Chondrocyte (in vitro differentiated cells): ENCODE measurements around the gene NBEA. TPM values are rescaled to one million over a fixed set of nuclear protein-coding genes. Genes with fewer than 3 reads are reported as not detected.

Experiments used
- DNase-seq: peaks from one replicate; pipeline ENCODE4 v3.0.0; 2021; ENCODE audit warnings: mixed read lengths, low spot score
- H3K27ac Mint-ChIP-seq: one replicate; pipeline ENCODE4 v1.8.0; 2021; ENCODE audit warnings: mild to moderate bottlenecking, moderate library complexity, mixed read lengths; ENCODE audit not compliant: unreplicated experiment
- H3K27me3 Mint-ChIP-seq: 2 replicates; pipeline ENCODE4 v1.8.0; 2021; ENCODE audit warnings: low read depth, mixed read lengths
- H3K36me3 Mint-ChIP-seq: 2 replicates; pipeline ENCODE4 v1.8.0; 2021; ENCODE audit warnings: low read depth, mixed read lengths
- H3K4me1 Mint-ChIP-seq: 2 replicates; pipeline ENCODE4 v1.8.0; 2021; ENCODE audit warnings: low read depth, mild to moderate bottlenecking, mixed read lengths
- H3K4me3 Mint-ChIP-seq: one replicate; pipeline ENCODE4 v1.8.0; 2021; ENCODE audit warnings: mild to moderate bottlenecking, moderate library complexity, mixed read lengths; ENCODE audit not compliant: unreplicated experiment
- H3K9me3 Mint-ChIP-seq: 2 replicates; pipeline ENCODE4 v1.8.0; 2021; ENCODE audit warnings: low read depth, mixed read lengths
- total RNA-seq: library from RNA; stranded (reverse); gene quantifications from 3 replicates; pipeline ENCODE4 v1.2.1, GENCODE V29; 2021
- TF ChIP-seq, protein P1 (sequence below): fragments of 200-600 bp; sonication (generic); IDR thresholded peaks from 2 replicates; pipeline ENCODE4 v1.5.0; 2021; ENCODE audit warnings: antibody characterized with exemption, mild to moderate bottlenecking, moderate library complexity

The NBEA gene
- total RNA-seq, 1 donor from 2014 or later = 4.9 TPM

DNA sequence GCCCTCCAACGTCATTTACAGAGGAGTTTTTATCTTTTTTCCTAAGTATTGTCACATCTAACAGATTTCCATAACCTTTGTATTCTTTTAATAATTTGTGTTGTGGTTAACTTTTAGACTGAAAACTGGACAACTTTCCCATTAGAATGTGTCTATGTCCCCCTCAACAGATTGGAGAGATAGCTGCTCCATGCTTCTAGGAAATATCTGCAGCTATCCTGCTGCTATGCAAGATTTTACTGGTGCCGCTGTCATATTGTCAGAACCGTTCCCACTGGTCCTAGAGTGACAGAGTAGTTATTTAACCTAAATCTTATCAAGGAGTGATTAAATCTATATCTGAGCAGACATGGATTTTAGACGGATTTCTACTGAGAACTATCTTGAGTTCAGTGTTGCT is 404.4 kb downstream of the NBEA start:
- Mint-ChIP-seq H3K9me3 (no peaks in the 10 kb centered on the region), H3K27me3 (no peaks in the 10 kb centered on the region), H3K4me3 (no peak overlapping the region), H3K27ac (no peak overlapping the region), H3K36me3 (no peaks in the 10 kb centered on the region), H3K4me1 (no peaks in the 10 kb centered on the region)
- TF ChIP-seq, protein P1, sequence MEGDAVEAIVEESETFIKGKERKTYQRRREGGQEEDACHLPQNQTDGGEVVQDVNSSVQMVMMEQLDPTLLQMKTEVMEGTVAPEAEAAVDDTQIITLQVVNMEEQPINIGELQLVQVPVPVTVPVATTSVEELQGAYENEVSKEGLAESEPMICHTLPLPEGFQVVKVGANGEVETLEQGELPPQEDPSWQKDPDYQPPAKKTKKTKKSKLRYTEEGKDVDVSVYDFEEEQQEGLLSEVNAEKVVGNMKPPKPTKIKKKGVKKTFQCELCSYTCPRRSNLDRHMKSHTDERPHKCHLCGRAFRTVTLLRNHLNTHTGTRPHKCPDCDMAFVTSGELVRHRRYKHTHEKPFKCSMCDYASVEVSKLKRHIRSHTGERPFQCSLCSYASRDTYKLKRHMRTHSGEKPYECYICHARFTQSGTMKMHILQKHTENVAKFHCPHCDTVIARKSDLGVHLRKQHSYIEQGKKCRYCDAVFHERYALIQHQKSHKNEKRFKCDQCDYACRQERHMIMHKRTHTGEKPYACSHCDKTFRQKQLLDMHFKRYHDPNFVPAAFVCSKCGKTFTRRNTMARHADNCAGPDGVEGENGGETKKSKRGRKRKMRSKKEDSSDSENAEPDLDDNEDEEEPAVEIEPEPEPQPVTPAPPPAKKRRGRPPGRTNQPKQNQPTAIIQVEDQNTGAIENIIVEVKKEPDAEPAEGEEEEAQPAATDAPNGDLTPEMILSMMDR = no peak
- DNase-seq = no peak

DNA sequence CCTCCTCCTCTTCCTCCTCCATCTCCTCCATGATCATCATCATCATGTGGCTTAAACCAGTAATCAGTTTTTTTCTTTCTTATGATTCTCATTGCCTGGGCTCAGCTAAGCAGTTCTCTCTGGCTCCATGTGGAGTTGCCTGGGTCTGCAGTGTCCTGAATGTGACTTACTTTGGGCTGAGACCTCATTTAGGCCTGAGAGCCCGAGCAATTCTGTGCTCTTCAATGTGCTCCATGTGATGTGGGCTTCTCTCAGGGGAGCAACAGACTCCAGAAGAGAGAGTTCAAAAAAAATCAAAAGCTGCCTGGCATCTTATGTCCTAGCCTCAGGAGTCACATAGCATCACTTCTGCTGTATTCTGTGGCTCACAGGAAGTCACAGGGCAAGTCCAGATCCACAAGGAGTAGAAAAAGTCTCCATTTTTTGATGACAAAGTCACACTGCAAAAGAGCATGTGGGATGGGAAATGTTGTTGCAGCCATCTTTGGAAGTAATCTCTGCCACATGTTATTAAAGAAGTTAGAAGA is 405.7 kb downstream of the NBEA start:
- no peak overlapping the region for H3K4me3 Mint-ChIP-seq
- TF ChIP-seq, protein P1 = no peak

DNA sequence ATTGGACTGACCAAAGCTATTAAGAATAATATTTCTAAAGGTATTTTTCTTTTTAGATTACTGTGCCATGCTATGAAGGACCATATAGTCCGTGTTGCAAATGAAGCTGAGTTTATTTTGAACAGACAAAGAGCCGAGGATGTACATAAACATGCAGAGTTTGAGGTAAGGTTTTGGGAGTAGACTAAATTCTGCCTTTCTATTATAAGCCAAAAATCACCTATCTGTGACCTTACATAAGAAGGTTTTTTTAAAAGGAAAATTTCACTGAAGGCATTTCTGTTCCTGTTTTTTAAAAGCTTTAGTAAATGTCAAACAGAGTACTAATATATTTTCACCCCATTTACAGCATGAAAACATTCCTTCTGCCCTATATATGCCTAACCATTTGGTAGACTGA is 407.0 kb downstream of the NBEA start:
- Mint-ChIP-seq H3K9me3 (no peaks in the 10 kb centered on the region), H3K27ac (no peak overlapping the region), H3K4me1 (no peaks in the 10 kb centered on the region), H3K27me3 (no peaks in the 10 kb centered on the region), H3K4me3 (no peak overlapping the region), H3K36me3 (no peaks in the 10 kb centered on the region)
- no peak for DNase-seq
- TF ChIP-seq, protein P1 = no peak

More for the DNA sequence above, 405.7 kb downstream of the NBEA start:
- H3K9me3 Mint-ChIP-seq = no peaks in the 10 kb centered on the region
- H3K36me3 Mint-ChIP-seq = no peaks in the 10 kb centered on the region
- no peak overlapping the region for H3K27ac Mint-ChIP-seq
- H3K27me3 Mint-ChIP-seq = no peaks in the 10 kb centered on the region
- DNase-seq = no peak
- H3K4me1 Mint-ChIP-seq = no peaks in the 10 kb centered on the region

DNA sequence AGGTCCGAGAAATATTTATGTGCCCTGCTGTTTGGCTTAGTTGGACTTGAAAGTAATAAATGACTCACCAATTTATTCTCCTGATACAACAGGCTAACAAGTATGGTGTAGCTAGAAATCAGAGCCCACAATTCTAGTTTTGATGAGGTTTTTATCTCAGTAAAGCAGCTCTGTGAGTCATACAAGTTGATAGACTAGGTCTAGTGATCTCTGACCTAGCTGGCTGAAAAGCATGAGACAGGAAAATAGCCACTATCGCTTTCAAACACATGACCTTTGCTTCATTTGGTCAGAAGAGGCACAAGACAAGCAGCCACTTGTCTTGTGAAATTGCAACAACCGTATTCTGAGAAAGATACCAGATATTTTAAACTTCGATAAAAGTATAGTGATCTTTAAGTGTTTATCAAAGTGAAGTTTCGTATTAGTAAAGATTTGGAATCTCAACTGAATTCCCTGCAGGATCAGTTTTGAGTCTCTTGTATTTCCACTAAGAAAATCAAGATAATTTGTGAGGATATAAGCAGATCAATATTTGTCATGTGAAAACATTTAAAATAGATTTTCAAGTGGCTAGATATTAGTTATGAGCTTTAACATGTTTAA is 407.7 kb downstream of the NBEA start:
- DNase-seq = no peak
- Mint-ChIP-seq H3K27me3 (no peaks in the 10 kb centered on the region), H3K27ac (no peak overlapping the region)

DNA sequence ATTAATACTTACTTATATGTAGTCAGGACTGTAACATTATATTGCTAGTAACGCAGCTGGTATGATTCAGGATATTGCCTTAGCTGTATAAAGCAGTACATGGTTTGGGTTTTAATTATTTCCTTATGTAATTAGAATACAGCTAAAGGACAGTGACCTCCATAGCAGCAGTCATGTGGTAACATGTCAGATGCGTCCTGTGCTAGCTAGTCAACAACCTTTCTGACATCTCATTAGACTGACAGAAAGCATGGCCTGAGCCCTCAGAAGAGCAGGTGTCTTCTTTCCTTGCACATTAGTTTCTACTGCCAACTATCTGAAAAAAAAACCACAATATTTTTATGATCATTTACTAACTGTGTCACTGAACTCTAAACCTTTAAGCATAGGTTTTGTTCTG is 412.2 kb downstream of the NBEA start:
- DNase-seq = no peak
- Mint-ChIP-seq H3K36me3 (no peaks in the 10 kb centered on the region), H3K27ac (no peak overlapping the region)

More for the DNA sequence above, 407.7 kb downstream of the NBEA start:
- no peak overlapping the region for H3K4me3 Mint-ChIP-seq
- H3K36me3 Mint-ChIP-seq = no peaks in the 10 kb centered on the region
- no peaks in the 10 kb centered on the region for H3K4me1 Mint-ChIP-seq
- no peaks in the 10 kb centered on the region for H3K9me3 Mint-ChIP-seq
- TF ChIP-seq, protein P1 = no peak

More for the DNA sequence above, 412.2 kb downstream of the NBEA start:
- Mint-ChIP-seq H3K4me1 (no peaks in the 10 kb centered on the region), H3K4me3 (no peak overlapping the region), H3K9me3 (no peaks in the 10 kb centered on the region), H3K27me3 (no peaks in the 10 kb centered on the region)
- TF ChIP-seq, protein P1 = no peak
